IPS DF 6.9 (cell line): ENCODE data around the gene FBLN2.

ENCODE experiments used
- DNase-seq: peaks from one replicate; pipeline ENCODE4 v3.0.0-alpha.2; 2013; ENCODE audit warnings: low read depth, low spot score
- H3K27ac ChIP-seq: one replicate; pipeline ENCODE4 v1.5.1; 2013; ENCODE audit warnings: low read length, control low read depth
- H3K27me3 ChIP-seq: 2 replicates; pipeline ENCODE4 v1.6.1; 2013; ENCODE audit warnings: mild to moderate bottlenecking, low read length; ENCODE audit not compliant: control insufficient read depth, insufficient read depth
- H3K36me3 ChIP-seq: 2 replicates; pipeline ENCODE4 v1.6.1; 2013; ENCODE audit warnings: low read length; ENCODE audit not compliant: control insufficient read depth, insufficient read depth
- H3K4me1 ChIP-seq: 2 replicates; pipeline ENCODE4 v1.6.1; 2013; ENCODE audit warnings: low read length; ENCODE audit not compliant: control insufficient read depth, insufficient read depth
- H3K4me3 ChIP-seq: 2 replicates; pipeline ENCODE4 v1.5.1; 2013; ENCODE audit warnings: mild to moderate bottlenecking, low read length
- H3K9me3 ChIP-seq: 2 replicates; pipeline ENCODE4 v1.6.1; 2013; ENCODE audit warnings: low read length, inconsistent platforms; ENCODE audit not compliant: control insufficient read depth, insufficient read depth
- WGBS: extraction: QIAGEN DNeasy Blood & Tissue Kit; methylation state at CpG from one replicate; pipeline ENCODE4 v1.1.7; 2013; ENCODE audit warnings: mixed read lengths, missing lambda C conversion rate; ENCODE audit not compliant: insufficient read length, insufficient coverage; 5-methylcytosine and 5-hydroxymethylcytosine counted together

The FBLN2 gene

GRCh38 chr3:13522236-13522635 is 26.7 kb upstream of the FBLN2 start:
- Histone ChIP-seq H3K36me3 (no peaks in the 10 kb centered on the region), H3K4me1 (peaks cover 7% of the 10 kb centered on the region), H3K27ac (no peak overlapping the region), H3K27me3 (no peaks in the 10 kb centered on the region), H3K4me3 (no peak overlapping the region), H3K9me3 (no peaks in the 10 kb centered on the region)
- DNase-seq = no peak
- no CpG with 5 or more reads among the region's 5 CpGs for WGBS

- Histone ChIP-seq H3K36me3 (no peaks in the 10 kb centered on the region), H3K9me3 (no peaks in the 10 kb centered on the region), H3K27ac (no peak overlapping the region), H3K4me3 (no peak overlapping the region), H3K4me1 (peaks cover 9% of the 10 kb centered on the region), H3K27me3 (no peaks in the 10 kb centered on the region)
- WGBS = no CpG with 5 or more reads among the region's 10 CpGs
- DNase-seq = no peak
Observed at GRCh38 chr3:13524979-13525669, 23.8 kb upstream of the FBLN2 start.

GRCh38 chr3:13525827-13526625 is 22.9 kb upstream of the FBLN2 start:
- Histone ChIP-seq H3K4me1 (peaks cover 9% of the 10 kb centered on the region), H3K36me3 (no peaks in the 10 kb centered on the region), H3K27ac (no peak overlapping the region), H3K9me3 (no peaks in the 10 kb centered on the region), H3K4me3 (no peak overlapping the region), H3K27me3 (no peaks in the 10 kb centered on the region)
- no peak for DNase-seq
- no CpG with 5 or more reads among the region's 20 CpGs for WGBS

DNA sequence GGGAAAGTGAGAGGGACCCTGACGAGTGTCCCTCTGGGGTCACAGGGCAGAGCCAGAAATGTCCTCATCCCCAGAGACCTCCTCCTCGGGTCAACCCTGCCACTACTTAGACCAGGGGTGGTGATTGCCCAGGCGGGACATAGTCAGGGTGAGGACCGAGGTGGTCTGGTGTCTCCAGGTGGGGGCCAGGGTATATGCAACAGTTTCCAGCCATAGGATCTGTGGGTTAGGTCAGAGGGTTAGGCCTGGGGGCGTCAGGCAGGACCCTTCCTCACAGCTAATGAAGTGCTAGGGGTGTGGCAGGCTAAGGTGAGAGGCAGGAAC is 22.3 kb upstream of the FBLN2 start:
- WGBS = no CpG with 5 or more reads among the region's 5 CpGs
- no peaks in the 10 kb centered on the region for H3K9me3 ChIP-seq
- H3K27ac ChIP-seq = no peak overlapping the region
- H3K36me3 ChIP-seq = no peaks in the 10 kb centered on the region
- DNase-seq = no peak
- H3K4me3 ChIP-seq = no peak overlapping the region
- no peaks in the 10 kb centered on the region for H3K27me3 ChIP-seq
- peaks cover 9% of the 10 kb centered on the region for H3K4me1 ChIP-seq

DNA sequence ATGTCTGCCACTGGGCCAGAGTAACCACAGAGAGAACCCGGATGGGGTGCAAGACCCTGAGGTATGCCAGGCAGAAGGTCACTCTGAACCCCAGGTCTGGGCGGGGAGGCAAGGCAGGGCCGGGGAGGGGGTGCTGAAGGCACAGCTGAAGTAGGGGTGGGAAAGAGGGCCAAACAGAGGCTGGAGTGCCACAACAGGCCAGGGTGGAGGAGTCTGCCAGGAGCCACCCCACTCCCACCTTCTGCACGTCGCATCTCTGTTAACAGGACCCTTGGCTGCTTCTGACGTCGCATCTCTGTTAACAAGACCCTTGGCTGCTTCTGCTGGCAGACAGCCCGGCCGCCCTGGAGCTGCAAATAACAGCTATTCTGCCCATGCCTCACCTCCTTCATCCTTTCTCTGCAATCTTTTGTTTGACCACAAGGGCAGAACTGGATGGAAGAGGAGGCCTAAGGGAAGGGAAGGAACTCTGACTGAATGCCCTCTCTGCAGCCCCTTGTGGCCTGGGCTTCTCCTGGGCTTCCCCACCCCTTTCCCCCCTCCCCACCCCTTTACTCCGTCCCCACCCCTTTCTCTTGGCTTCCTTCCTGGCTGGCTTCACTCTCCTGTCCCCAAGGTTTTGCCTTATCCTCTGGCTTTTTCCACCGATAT is 20.6 kb upstream of the FBLN2 start:
- WGBS = no CpG with 5 or more reads among the region's 11 CpGs
- Histone ChIP-seq H3K36me3 (no peaks in the 10 kb centered on the region), H3K27ac (no peak overlapping the region), H3K27me3 (no peaks in the 10 kb centered on the region), H3K9me3 (no peaks in the 10 kb centered on the region), H3K4me3 (no peak overlapping the region), H3K4me1 (peaks cover 9% of the 10 kb centered on the region)
- peak; percentile 60 for DNase-seq

GRCh38 chr3:13529196-13530112 is 19.5 kb upstream of the FBLN2 start:
- 100% methylated on average over 3 of the region's 5 CpGs for WGBS
- H3K27me3 ChIP-seq = no peaks in the 10 kb centered on the region
- peaks cover 9% of the 10 kb centered on the region for H3K4me1 ChIP-seq
- DNase-seq = no peak
- H3K36me3 ChIP-seq = no peaks in the 10 kb centered on the region
- no peaks in the 10 kb centered on the region for H3K9me3 ChIP-seq
- H3K27ac ChIP-seq = no peak overlapping the region
- H3K4me3 ChIP-seq = no peak overlapping the region

GRCh38 chr3:13530241-13531009 is 18.5 kb upstream of the FBLN2 start:
- WGBS = no CpG with 5 or more reads among the region's 12 CpGs

GRCh38 chr3:13532085-13532484 is 16.8 kb upstream of the FBLN2 start:
- H3K4me1 ChIP-seq = peaks cover 4% of the 10 kb centered on the region; the same call in 1 of the 2 replicates
- no peaks in the 10 kb centered on the region for H3K9me3 ChIP-seq
- H3K27me3 ChIP-seq = no peaks in the 10 kb centered on the region
- no peaks in the 10 kb centered on the region for H3K36me3 ChIP-seq
- no peak overlapping the region for H3K27ac ChIP-seq
- no peak for DNase-seq
- no CpG with 5 or more reads among the region's 9 CpGs for WGBS
- no peak overlapping the region for H3K4me3 ChIP-seq

More at GRCh38 chr3:13530241-13531009, 18.5 kb upstream of the FBLN2 start:
- no peak for DNase-seq
- no peak overlapping the region for H3K4me3 ChIP-seq
- H3K27me3 ChIP-seq = no peaks in the 10 kb centered on the region
- no peak overlapping the region for H3K27ac ChIP-seq
- no peaks in the 10 kb centered on the region for H3K9me3 ChIP-seq
- H3K4me1 ChIP-seq = peaks cover 9% of the 10 kb centered on the region
- no peaks in the 10 kb centered on the region for H3K36me3 ChIP-seq

GRCh38 chr3:13532631-13533030 is 16.3 kb upstream of the FBLN2 start:
- H3K4me3 ChIP-seq = no peak overlapping the region
- no CpG with 5 or more reads among the region's 5 CpGs for WGBS
- peaks cover 4% of the 10 kb centered on the region; the same call in 1 of the 2 replicates for H3K4me1 ChIP-seq
- no peak overlapping the region for H3K27ac ChIP-seq
- no peaks in the 10 kb centered on the region for H3K36me3 ChIP-seq
- H3K9me3 ChIP-seq = no peaks in the 10 kb centered on the region
- DNase-seq = no peak
- H3K27me3 ChIP-seq = no peaks in the 10 kb centered on the region
